ENCODE data around the gene ATXN1. TPM values are rescaled to one million over a fixed set of nuclear protein-coding genes. Genes with fewer than 3 reads are reported as not detected.

Gene ATXN1
- polyA plus RNA-seq, 1 donor from 2014 or later = 28.2 TPM

DNA sequence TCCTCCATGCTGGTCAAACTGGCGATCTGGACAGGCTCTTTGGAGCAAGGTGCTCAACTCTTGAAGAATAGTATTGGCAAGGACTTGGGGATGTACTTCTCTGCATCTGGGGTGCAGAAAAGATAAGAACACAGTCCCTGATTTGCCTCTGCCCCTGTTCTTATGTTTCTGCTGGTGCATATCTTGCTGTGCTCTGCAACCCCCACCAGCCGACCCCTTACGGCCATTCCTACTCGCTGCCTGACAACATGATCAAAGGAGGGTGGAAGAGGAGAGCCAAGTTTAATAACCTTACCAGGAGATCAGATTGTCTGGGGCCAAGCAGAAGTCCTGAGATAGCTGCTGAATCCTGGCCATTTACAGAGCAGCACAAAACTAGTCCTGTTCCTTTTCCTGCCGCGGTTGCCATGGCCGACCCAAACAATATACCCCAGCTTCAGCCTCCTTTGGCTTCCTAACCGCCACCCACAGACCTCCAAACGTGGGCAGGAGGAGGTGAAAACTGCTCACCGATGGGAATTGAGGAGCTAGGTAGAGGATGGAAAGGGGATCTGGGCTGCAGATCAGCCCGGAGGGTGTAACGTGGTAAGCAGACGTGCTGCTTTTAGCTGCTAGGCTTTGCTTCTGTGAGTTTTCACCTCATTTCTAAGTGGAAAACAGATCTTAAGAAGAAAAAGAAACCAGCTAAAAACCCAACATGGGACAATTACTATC, 60.9 kb downstream of the ATXN1 start:
- Histone ChIP-seq H4K20me1 (ENCODE audit: insufficient read depth) (peaks cover 4% of the 10 kb centered on the region), H3K36me3 (ENCODE audit: insufficient read depth, low read length) (no peaks in the 10 kb centered on the region), H3F3A (ENCODE audit: insufficient read depth, low read length, poor library complexity, severe bottlenecking) (no peaks in the 10 kb centered on the region), H3K27ac (ENCODE audit: low read length) (no peak overlapping the region), H3K27me3 (ENCODE audit: insufficient read depth, low read depth, low read length) (no peaks in the 10 kb centered on the region), H3K9me2 (ENCODE audit: insufficient read depth, low read length) (no peaks in the 10 kb centered on the region), H3K9me3 (ENCODE audit: low read length) (no peaks in the 10 kb centered on the region), H3K9ac (ENCODE audit: low read length) (no peak overlapping the region), H3K4me3 (ENCODE audit: low read length) (no peak overlapping the region), H3K4me2 (ENCODE audit: low read length) (no peak overlapping the region), H2AFZ (ENCODE audit: low read depth, low read length) (no peak overlapping the region), H3K79me2 (replicated peaks; ENCODE audit: insufficient read depth, low read length) (no peaks in the 10 kb centered on the region)
- TF ChIP-seq CTCF (IDR thresholded peaks at IDR 0.05; ENCODE audit: poor library complexity, severe bottlenecking) (no peak), SMC3 (conservative IDR thresholded peaks at IDR 0.05; ENCODE audit: poor library complexity) (no peak), EP300 (conservative IDR thresholded peaks at IDR 0.05; ENCODE audit: poor library complexity, severe bottlenecking) (no peak), TAF1 (IDR thresholded peaks at IDR 0.05; ENCODE audit: low read depth) (no peak), REST (IDR thresholded peaks at IDR 0.05; ENCODE audit: borderline replicate concordance) (no peak), RAD21 (conservative IDR thresholded peaks at IDR 0.05) (no peak), POLR2AphosphoS5 (IDR thresholded peaks at IDR 0.05) (no peak), EZH2 (IDR thresholded peaks at IDR 0.05; ENCODE audit: borderline replicate concordance, insufficient read depth, low read length, poor library complexity, severe bottlenecking) (no peak), MXI1 (conservative IDR thresholded peaks at IDR 0.05; ENCODE audit: poor library complexity, severe bottlenecking) (no peak)

DNA sequence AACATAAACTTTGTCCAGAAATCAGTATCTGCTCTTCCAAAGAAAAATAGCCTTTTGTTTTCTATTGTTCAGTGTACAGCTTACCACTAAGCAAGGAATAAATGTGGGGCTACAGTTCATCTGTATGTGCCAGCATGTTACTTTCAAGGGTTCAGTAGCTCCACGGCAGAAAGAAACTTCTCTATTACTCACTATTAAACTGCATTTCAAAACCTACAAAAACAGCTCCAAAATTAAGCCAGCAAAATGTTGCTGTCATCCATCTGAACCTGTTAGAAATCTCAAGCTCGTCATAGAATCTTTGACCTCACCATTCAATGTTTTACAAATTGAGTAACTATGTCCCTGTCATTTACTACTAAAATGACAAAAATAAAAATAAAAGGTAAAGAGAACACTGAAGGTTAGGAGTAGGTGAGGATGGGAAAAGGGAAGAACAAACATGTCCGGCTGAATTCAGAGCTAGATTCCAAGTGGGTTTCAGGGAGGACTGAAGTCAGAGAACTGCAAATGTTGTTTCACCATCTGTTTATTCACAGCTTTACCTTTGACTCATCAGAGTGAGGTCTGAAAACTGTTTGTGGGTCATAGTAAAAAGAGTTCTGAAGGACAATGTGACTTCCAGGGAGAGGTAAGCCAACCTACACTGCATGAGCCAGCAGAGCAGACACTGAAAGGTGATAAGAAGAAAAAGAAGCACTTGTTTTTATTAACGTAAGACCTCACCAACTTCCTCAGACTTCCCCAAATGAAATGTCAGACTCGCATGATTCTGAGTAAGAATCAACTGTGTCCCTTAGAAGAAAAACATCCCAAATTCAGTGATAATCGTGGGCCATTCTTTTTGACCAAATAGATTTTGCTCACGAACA, 62.0 kb downstream of the ATXN1 start:
- H3K9ac ChIP-seq (ENCODE audit: low read length) = no peak overlapping the region
- H3K4me2 ChIP-seq (ENCODE audit: low read length) = no peak overlapping the region

More for the DNA sequence above, 62.0 kb downstream of the ATXN1 start:
- H3K9me3 ChIP-seq (ENCODE audit: low read length) = no peaks in the 10 kb centered on the region
- TF ChIP-seq RAD21 (conservative IDR thresholded peaks at IDR 0.05) (no peak), EP300 (conservative IDR thresholded peaks at IDR 0.05; ENCODE audit: poor library complexity, severe bottlenecking) (no peak), TAF1 (IDR thresholded peaks at IDR 0.05; ENCODE audit: low read depth) (no peak), REST (IDR thresholded peaks at IDR 0.05; ENCODE audit: borderline replicate concordance) (no peak), MXI1 (conservative IDR thresholded peaks at IDR 0.05; ENCODE audit: poor library complexity, severe bottlenecking) (no peak), SMC3 (conservative IDR thresholded peaks at IDR 0.05; ENCODE audit: poor library complexity) (no peak), EZH2 (IDR thresholded peaks at IDR 0.05; ENCODE audit: borderline replicate concordance, insufficient read depth, low read length, poor library complexity, severe bottlenecking) (no peak)
- H3K36me3 ChIP-seq (ENCODE audit: insufficient read depth, low read length) = no peaks in the 10 kb centered on the region
- H3K4me3 ChIP-seq (ENCODE audit: low read length) = no peak overlapping the region
- no peaks in the 10 kb centered on the region for H3F3A ChIP-seq (ENCODE audit: insufficient read depth, low read length, poor library complexity, severe bottlenecking)
- no peaks in the 10 kb centered on the region for H3K27me3 ChIP-seq (ENCODE audit: insufficient read depth, low read depth, low read length)
- H3K79me2 ChIP-seq (replicated peaks; ENCODE audit: insufficient read depth, low read length) = no peaks in the 10 kb centered on the region
- H2AFZ ChIP-seq (ENCODE audit: low read depth, low read length) = no peak overlapping the region
- H3K27ac ChIP-seq (ENCODE audit: low read length) = no peak overlapping the region
- no peaks in the 10 kb centered on the region for H3K9me2 ChIP-seq (ENCODE audit: insufficient read depth, low read length)
- peaks cover 4% of the 10 kb centered on the region for H4K20me1 ChIP-seq (ENCODE audit: insufficient read depth)

Measured in neural cell (in vitro differentiated cells).